SJCRH30 (cell line): Measurements from ENCODE around the gene ZFYVE27. TPM values are rescaled to one million over a fixed set of nuclear protein-coding genes. Genes with fewer than 3 reads are reported as not detected.

Experiments
- DNase-seq, 2 experiments: peaks; one replicate each; pipeline ENCODE4 v3.0.0-alpha.2; 2015 to 2020
- H3K27ac ChIP-seq: fragments of 250-450 bp; sonication (Bioruptor Pico); 2 replicates; pipeline ENCODE4 v1.5.1; 2020; ENCODE audit warnings: mild to moderate bottlenecking, moderate library complexity
- H3K27me3 ChIP-seq: fragments of 250-450 bp; sonication (Bioruptor Pico); 2 replicates; pipeline ENCODE4 v1.5.1; 2020; ENCODE audit warnings: mild to moderate bottlenecking, moderate library complexity
- H3K36me3 ChIP-seq: fragments of 250-450 bp; sonication (Bioruptor Pico); 2 replicates; pipeline ENCODE4 v1.5.1; 2020; ENCODE audit warnings: mild to moderate bottlenecking, moderate library complexity
- H3K4me1 ChIP-seq: fragments of 250-450 bp; sonication (Bioruptor Pico); 2 replicates; pipeline ENCODE4 v1.5.1; 2020; ENCODE audit warnings: mild to moderate bottlenecking, moderate library complexity
- H3K4me3 ChIP-seq: fragments of 250-450 bp; sonication (Bioruptor Pico); 2 replicates; pipeline ENCODE4 v1.5.1; 2020; ENCODE audit warnings: mild to moderate bottlenecking, moderate library complexity
- H3K9me3 ChIP-seq: fragments of 250-450 bp; sonication (Bioruptor Pico); replicated peaks from 2 replicates; pipeline ENCODE4 v1.5.1; 2020; ENCODE audit warnings: mild to moderate bottlenecking, moderate library complexity
- total RNA-seq: library from RNA; depleted of rRNA; stranded (reverse); fragments of >200 nt; shearing (Covaris generic); gene quantifications from 2 replicates; pipeline ENCODE4 v1.2.3, GENCODE V29; 2014

Gene ZFYVE27
- total RNA-seq, 1 experiment from 2014 or later: 27.1 TPM

GRCh38 chr10:97724341-97724941 is 12.5 kb upstream of the ZFYVE27 start:
- no peaks in the 10 kb centered on the region for H3K9me3 ChIP-seq
- no peak overlapping the region for H3K4me3 ChIP-seq
- no peak for DNase-seq
- peaks cover 6% of the 10 kb centered on the region for H3K4me1 ChIP-seq
- H3K27ac ChIP-seq: no peak overlapping the region
- no peaks in the 10 kb centered on the region for H3K36me3 ChIP-seq
- H3K27me3 ChIP-seq: no peaks in the 10 kb centered on the region

GRCh38 chr10:97726636-97727178 is 10.2 kb upstream of the ZFYVE27 start:
- Histone ChIP-seq H3K4me3 (no peak overlapping the region), H3K4me1 (no peaks in the 10 kb centered on the region), H3K36me3 (no peaks in the 10 kb centered on the region), H3K9me3 (no peaks in the 10 kb centered on the region), H3K27me3 (no peaks in the 10 kb centered on the region), H3K27ac (no peak overlapping the region)
- DNase-seq: no peak

- no peak overlapping the region for H3K27ac ChIP-seq
- H3K9me3 ChIP-seq: no peaks in the 10 kb centered on the region
- H3K4me3 ChIP-seq: no peak overlapping the region
- no peaks in the 10 kb centered on the region for H3K36me3 ChIP-seq
- H3K4me1 ChIP-seq: no peaks in the 10 kb centered on the region
- no peak for DNase-seq
- no peaks in the 10 kb centered on the region for H3K27me3 ChIP-seq
These were observed 7.9 kb upstream of the ZFYVE27 start for GRCh38 chr10:97729014-97729413.

- no peaks in the 10 kb centered on the region for H3K27me3 ChIP-seq
- DNase-seq: peak; percentile 68 to 89
These were observed 5.4 kb upstream of the ZFYVE27 start for GRCh38 chr10:97731346-97732051.

GRCh38 chr10:97732052-97732359 is 4.9 kb upstream of the ZFYVE27 start:
- no peak overlapping the region for H3K27ac ChIP-seq
- no peak for DNase-seq
- H3K4me1 ChIP-seq: peaks cover 4% of the 10 kb centered on the region; the same call in 1 of the 2 replicates
- no peaks in the 10 kb centered on the region for H3K36me3 ChIP-seq
- H3K27me3 ChIP-seq: no peaks in the 10 kb centered on the region
- H3K9me3 ChIP-seq: no peaks in the 10 kb centered on the region
- no peak overlapping the region for H3K4me3 ChIP-seq

More at GRCh38 chr10:97731346-97732051, 5.4 kb upstream of the ZFYVE27 start:
- H3K4me1 ChIP-seq: peaks cover 2% of the 10 kb centered on the region; the same call in 1 of the 2 replicates
- H3K36me3 ChIP-seq: no peaks in the 10 kb centered on the region
- no peaks in the 10 kb centered on the region for H3K9me3 ChIP-seq
- no peak overlapping the region for H3K27ac ChIP-seq
- H3K4me3 ChIP-seq: no peak overlapping the region

- DNase-seq: no peak
- H3K27me3 ChIP-seq: no peaks in the 10 kb centered on the region
- no peaks in the 10 kb centered on the region for H3K36me3 ChIP-seq
- no peak overlapping the region for H3K27ac ChIP-seq
- no peak overlapping the region for H3K4me3 ChIP-seq
- H3K4me1 ChIP-seq: peaks cover 8% of the 10 kb centered on the region; the same call in 1 of the 2 replicates
- H3K9me3 ChIP-seq: no peaks in the 10 kb centered on the region
These were observed 3.7 kb upstream of the ZFYVE27 start for GRCh38 chr10:97733256-97733655.

- DNase-seq: no peak
- Histone ChIP-seq H3K4me1 (peaks cover 8% of the 10 kb centered on the region; the same call in 1 of the 2 replicates), H3K4me3 (no peak overlapping the region), H3K9me3 (no peaks in the 10 kb centered on the region), H3K36me3 (no peaks in the 10 kb centered on the region), H3K27ac (no peak overlapping the region), H3K27me3 (no peaks in the 10 kb centered on the region)
These were observed 2.9 kb upstream of the ZFYVE27 start for GRCh38 chr10:97734021-97734420.

- no peaks in the 10 kb centered on the region for H3K9me3 ChIP-seq
- H3K36me3 ChIP-seq: peaks cover 6% of the 10 kb centered on the region
- DNase-seq: no peak
- peaks cover 8% of the 10 kb centered on the region; the same call in 1 of the 2 replicates for H3K4me1 ChIP-seq
- H3K27ac ChIP-seq: no peak overlapping the region; the same call in 1 of the 2 replicates
- no peaks in the 10 kb centered on the region for H3K27me3 ChIP-seq
- peak overlapping the region; percentile 79 for H3K4me3 ChIP-seq
These were observed 476 bp upstream of the ZFYVE27 start for GRCh38 chr10:97736403-97736901.

- peak overlapping the region; percentile 42; the same call in 1 of the 2 replicates for H3K27ac ChIP-seq
- H3K9me3 ChIP-seq: no peaks in the 10 kb centered on the region
- H3K4me1 ChIP-seq: peaks cover 8% of the 10 kb centered on the region; the same call in 1 of the 2 replicates
- peak overlapping the region; percentile 79 for H3K4me3 ChIP-seq
- DNase-seq: no peak
- no peaks in the 10 kb centered on the region for H3K27me3 ChIP-seq
- H3K36me3 ChIP-seq: peaks cover 6% of the 10 kb centered on the region
These were observed 890 bp downstream of the ZFYVE27 start for GRCh38 chr10:97737770-97738265.

GRCh38 chr10:97738616-97739015 is 1.7 kb downstream of the ZFYVE27 start:
- Histone ChIP-seq H3K4me1 (peaks cover 8% of the 10 kb centered on the region; the same call in 1 of the 2 replicates), H3K36me3 (peaks cover 6% of the 10 kb centered on the region), H3K27ac (no peak overlapping the region), H3K27me3 (no peaks in the 10 kb centered on the region), H3K4me3 (no peak overlapping the region), H3K9me3 (no peaks in the 10 kb centered on the region)
- DNase-seq: no peak

- peaks cover 13% of the 10 kb centered on the region for H3K36me3 ChIP-seq
These were observed 3.7 kb downstream of the ZFYVE27 start for GRCh38 chr10:97740613-97741012.

GRCh38 chr10:97743169-97743943 is 6.4 kb downstream of the ZFYVE27 start:
- Histone ChIP-seq H3K4me3 (no peak overlapping the region), H3K9me3 (no peaks in the 10 kb centered on the region), H3K27me3 (no peaks in the 10 kb centered on the region), H3K36me3 (peaks cover 34% of the 10 kb centered on the region), H3K4me1 (no peaks in the 10 kb centered on the region), H3K27ac (no peak overlapping the region)
- DNase-seq: no peak

More at GRCh38 chr10:97740613-97741012, 3.7 kb downstream of the ZFYVE27 start:
- DNase-seq: no peak
- no peaks in the 10 kb centered on the region for H3K27me3 ChIP-seq
- H3K4me1 ChIP-seq: peaks cover 8% of the 10 kb centered on the region; the same call in 1 of the 2 replicates
- H3K9me3 ChIP-seq: no peaks in the 10 kb centered on the region
- H3K4me3 ChIP-seq: no peak overlapping the region
- H3K27ac ChIP-seq: no peak overlapping the region

- H3K9me3 ChIP-seq: no peaks in the 10 kb centered on the region
- no peak for DNase-seq
- H3K4me3 ChIP-seq: no peak overlapping the region
- H3K27me3 ChIP-seq: no peaks in the 10 kb centered on the region
- no peak overlapping the region for H3K27ac ChIP-seq
- peaks cover 42% of the 10 kb centered on the region for H3K36me3 ChIP-seq
- no peaks in the 10 kb centered on the region for H3K4me1 ChIP-seq
These were observed 7.6 kb downstream of the ZFYVE27 start for GRCh38 chr10:97744405-97745035.

- no peak overlapping the region for H3K4me3 ChIP-seq
- no peaks in the 10 kb centered on the region for H3K4me1 ChIP-seq
- H3K36me3 ChIP-seq: peaks cover 60% of the 10 kb centered on the region
- no peaks in the 10 kb centered on the region for H3K9me3 ChIP-seq
- H3K27me3 ChIP-seq: no peaks in the 10 kb centered on the region
- no peak for DNase-seq
- no peak overlapping the region for H3K27ac ChIP-seq
These were observed 10.6 kb downstream of the ZFYVE27 start for GRCh38 chr10:97747573-97747972.
